GM13976 (cell line): Measurements from ENCODE around the gene DCAF8L2.

Experiments used
- DNase-seq: peaks from one replicate; pipeline ENCODE4 v3.0.0; 2012; ENCODE audit warnings: low spot score
- CTCF ChIP-seq: IDR thresholded peaks from 2 replicates; pipeline ENCODE4 v1.5.1; 2012; ENCODE audit warnings: borderline replicate concordance, mild to moderate bottlenecking; ENCODE audit not compliant: insufficient read depth; ENCODE audit errors: extremely low read depth, missing control alignments, control extremely low read depth
- in situ Hi-C: fragments of 300-500 bp; cut with MboI; formaldehyde crosslinking; loops from one replicate; pipeline ENCODE4 v1.12.0; 2022; ENCODE audit warnings: low sequenced_read_pairs, mixed read lengths, inconsistent platforms; ENCODE audit not compliant: unreplicated experiment

The DCAF8L2 gene

GRCh38 chrX:27660878-27661277 lies 70.7 kb downstream of the DCAF8L2 start:
- in situ Hi-C loops: no loop called here
- TF ChIP-seq CTCF: no peak

GRCh38 chrX:27671234-27671633 lies 81.1 kb downstream of the DCAF8L2 start:
- in situ Hi-C loops: no loop called here
- no peak for TF ChIP-seq CTCF
- DNase-seq: no peak

More at GRCh38 chrX:27660878-27661277, 70.7 kb downstream of the DCAF8L2 start:
- DNase-seq: no peak

- in situ Hi-C loops: no loop called here
- DNase-seq: no peak
- TF ChIP-seq CTCF: no peak
These were observed 84.3 kb downstream of the DCAF8L2 start for GRCh38 chrX:27674491-27674890.

- in situ Hi-C loops: no loop called here
- TF ChIP-seq CTCF: no peak
- no peak for DNase-seq
These were observed 85.3 kb downstream of the DCAF8L2 start for GRCh38 chrX:27675493-27675892.

- DNase-seq: no peak
- no peak for TF ChIP-seq CTCF
These were observed 89.1 kb downstream of the DCAF8L2 start for GRCh38 chrX:27679281-27679680.

GRCh38 chrX:27680726-27681125 lies 90.6 kb downstream of the DCAF8L2 start:
- TF ChIP-seq CTCF: no peak
- in situ Hi-C loops: no loop called here

More at GRCh38 chrX:27679281-27679680, 89.1 kb downstream of the DCAF8L2 start:
- in situ Hi-C loops: no loop called here

More at GRCh38 chrX:27680726-27681125, 90.6 kb downstream of the DCAF8L2 start:
- DNase-seq: no peak
